ENCODE results near the gene DLG5. TPM values are rescaled to one million over a fixed set of nuclear protein-coding genes. Genes with fewer than 3 reads are reported as not detected.
A peak's percentile ranks its signal among the peaks of the same experiment; 100 is the strongest.

Gene DLG5
- total and polyA plus RNA-seq, 9 of the 15 experiments (the other 6 are each of a cell fraction or from before 2014, with no cell fraction given) = 1.4 to 26.8 (median 11.2) TPM

GRCh38 chr10:77974396-77975074, 48.0 kb upstream of the DLG5 start (continued):
- TF ChIP-seq TEAD2 (tag; IDR thresholded peaks at IDR 0.05) = no peak
- TF ChIP-seq ID3 (CRISPR knock-in tag; IDR thresholded peaks at IDR 0.05) = no peak
- TF ChIP-seq ID3 (tag; IDR thresholded peaks at IDR 0.05) = no peak
- TF ChIP-seq ETS2 (tag; IDR thresholded peaks at IDR 0.05; ENCODE audit: borderline replicate concordance, poor library complexity, severe bottlenecking) = no peak
- no peak for TF ChIP-seq MIER1 (IDR thresholded peaks at IDR 0.05; ENCODE audit: low read depth)
- no peak for TF ChIP-seq SAFB2 (IDR thresholded peaks at IDR 0.05; ENCODE audit: borderline replicate concordance, low read depth, low read length, severe bottlenecking)
- no peak for TF ChIP-seq CHD4 (IDR thresholded peaks at IDR 0.05; ENCODE audit: insufficient read depth, insufficient replicate concordance, low read depth, low read length, poor library complexity, severe bottlenecking)
- TF ChIP-seq ZNF76 (CRISPR knock-in tag; IDR thresholded peaks at IDR 0.05; ENCODE audit: borderline replicate concordance) = no peak
- TF ChIP-seq ETV5 (CRISPR knock-in tag; IDR thresholded peaks at IDR 0.05; ENCODE audit: low read depth) = no peak
- TF ChIP-seq ZNF592 (IDR thresholded peaks at IDR 0.05) = 0 out of 2 replicates have a peak, but pooled peaks have one; percentile 35
- TF ChIP-seq ZNF609 (CRISPR knock-in tag; IDR thresholded peaks at IDR 0.05; ENCODE audit: borderline replicate concordance) = no peak
- no peak for TF ChIP-seq HSF4 (CRISPR knock-in tag; IDR thresholded peaks at IDR 0.05; ENCODE audit: borderline replicate concordance)
- no peak for TF ChIP-seq TEAD1 (CRISPR knock-in tag; IDR thresholded peaks at IDR 0.05)
- no peak for TF ChIP-seq BDP1 (IDR thresholded peaks at IDR 0.05; ENCODE audit: insufficient read depth, insufficient read length)
- no peak for TF ChIP-seq CCAR2 (IDR thresholded peaks at IDR 0.05; ENCODE audit: low read depth, low read length)
